Measurements from ENCODE around the gene MAP1LC3B2.
A peak's percentile ranks its signal among the peaks of the same experiment; 100 is the strongest.

Gene MAP1LC3B2

DNA sequence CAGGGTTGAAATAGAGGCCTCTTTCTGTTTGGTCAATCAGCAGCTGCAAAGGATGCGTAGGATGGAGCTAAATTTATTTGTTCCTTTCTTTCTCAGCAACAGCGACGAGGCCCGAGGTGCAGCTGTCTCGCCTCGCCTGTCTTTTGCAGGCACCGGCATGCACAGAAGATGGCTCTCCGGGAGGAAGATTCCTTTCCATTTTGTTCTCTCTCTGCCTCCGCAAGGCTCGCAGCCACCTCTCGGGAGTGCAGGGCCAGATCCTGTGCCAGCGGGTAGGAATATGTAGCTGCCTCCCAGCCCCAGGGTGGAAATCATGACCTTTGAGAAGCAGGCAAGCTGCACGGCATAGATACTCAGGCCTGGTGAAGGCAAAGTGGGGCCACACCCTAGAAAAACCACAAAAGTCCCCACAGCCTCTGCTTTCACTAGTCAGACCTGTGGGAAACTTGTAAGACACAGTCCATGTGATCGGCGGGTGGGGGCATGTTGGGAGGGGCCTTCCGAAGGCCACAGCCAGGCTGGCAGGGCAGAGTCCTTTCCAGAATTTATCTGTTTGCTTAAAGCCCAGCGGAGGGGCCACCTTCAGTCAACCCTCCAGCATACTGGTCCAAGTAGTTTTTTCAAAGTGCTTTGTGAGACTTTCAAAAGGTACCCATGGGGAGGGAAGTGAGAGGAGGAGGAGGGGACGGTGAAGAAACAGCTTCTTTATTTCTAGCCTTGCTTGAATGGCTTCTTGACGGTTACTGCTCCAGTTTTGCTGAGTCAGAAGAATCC, at the start of gene MAP1LC3B2:
Gene MAP1LC3B2 (plus strand): TSS at position 220 of the 774 bp plus-strand sequence. CDS start 16,562 bp downstream, outside the sequence.
- peak; percentile 86 for DNase-seq

DNA sequence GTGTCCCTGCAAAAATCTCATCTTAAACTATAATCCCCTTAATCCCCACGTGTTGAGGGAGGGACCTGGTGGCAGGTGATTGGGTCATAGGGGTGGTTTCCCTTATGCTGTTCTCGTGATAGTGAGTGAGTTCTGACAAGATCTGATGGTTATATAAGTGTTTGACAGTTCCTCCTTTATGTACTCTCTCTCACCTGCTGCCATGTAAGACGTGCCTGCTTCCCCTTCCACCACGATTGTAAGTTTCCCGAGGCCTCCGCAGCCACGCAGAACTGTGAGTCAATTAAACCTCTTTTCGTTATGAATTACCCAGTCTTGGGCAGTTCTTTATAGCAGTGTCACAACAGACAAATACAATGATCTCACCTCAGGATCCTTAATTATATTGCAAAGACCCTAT, 45.2 kb upstream of the MAP1LC3B2 start:
- no peak for DNase-seq

DNA sequence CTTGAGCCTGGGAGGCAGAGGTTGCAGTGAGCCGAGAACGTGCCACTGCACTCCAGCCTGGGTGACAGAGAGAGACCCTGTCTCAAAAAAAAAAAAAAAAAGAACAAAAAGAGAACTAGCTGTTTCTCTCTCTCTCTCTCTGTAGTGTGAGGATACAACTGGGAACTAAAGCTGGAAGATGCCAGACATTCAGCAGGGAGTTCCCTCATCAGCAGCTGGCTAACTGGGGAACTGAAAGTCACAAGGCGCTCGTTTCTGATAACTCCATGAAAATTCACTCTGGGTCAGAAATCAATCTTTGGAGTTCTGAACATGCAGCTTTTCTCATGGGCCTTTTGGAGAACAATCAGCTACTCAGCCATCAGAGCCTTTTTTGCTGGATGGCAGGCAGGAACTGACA, 43.5 kb upstream of the MAP1LC3B2 start:
- DNase-seq: no peak

DNA sequence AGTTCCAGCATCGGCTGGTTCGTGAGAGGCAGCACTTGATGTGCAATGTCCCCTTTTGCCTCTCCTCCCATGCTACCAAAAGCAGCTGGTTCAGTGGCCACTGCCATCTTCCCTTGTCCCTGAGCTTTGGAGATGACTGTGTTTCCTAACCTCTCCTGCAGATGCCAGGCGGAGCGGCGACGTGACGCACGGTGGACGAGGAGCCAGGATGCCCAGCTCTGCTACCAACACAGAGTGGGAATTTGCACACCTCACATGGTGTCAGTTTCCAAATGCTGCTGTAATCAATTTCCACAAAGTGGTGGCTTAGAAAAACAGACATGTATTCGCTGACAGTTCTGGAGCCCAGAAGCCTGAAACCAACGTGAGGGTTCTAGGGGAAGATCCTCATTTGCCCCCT, 42.5 kb upstream of the MAP1LC3B2 start:
- DNase-seq: no peak

DNA sequence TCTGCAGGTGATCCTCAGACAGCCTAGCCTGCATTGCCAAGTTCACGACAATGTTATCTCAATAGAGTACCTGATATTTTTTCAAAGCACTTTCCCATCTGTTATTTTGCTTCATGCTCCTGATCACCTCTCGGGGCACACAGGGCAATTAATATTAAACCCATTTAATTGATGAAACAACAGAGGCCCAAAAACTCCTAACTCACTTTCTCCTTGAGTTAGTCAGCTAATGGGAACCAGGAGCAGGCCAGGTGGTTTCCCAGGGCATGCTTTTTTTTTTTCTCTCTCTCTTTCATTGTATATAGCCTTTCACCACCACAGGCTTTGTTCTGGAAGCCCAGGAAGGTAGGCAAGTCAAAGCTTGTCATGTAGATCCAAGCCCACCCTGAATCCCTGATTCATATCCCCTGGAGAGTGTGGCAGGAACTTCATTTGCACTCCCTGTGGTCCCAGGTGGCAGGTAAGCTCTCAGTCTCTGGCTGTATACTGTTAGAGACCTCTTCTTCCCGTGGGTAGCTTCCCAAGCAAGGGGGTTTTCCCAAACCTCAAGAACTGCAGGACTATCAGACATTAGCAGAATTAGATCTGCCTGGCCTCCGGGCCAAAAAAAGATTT, 41.6 kb upstream of the MAP1LC3B2 start:
- no peak for DNase-seq

DNA sequence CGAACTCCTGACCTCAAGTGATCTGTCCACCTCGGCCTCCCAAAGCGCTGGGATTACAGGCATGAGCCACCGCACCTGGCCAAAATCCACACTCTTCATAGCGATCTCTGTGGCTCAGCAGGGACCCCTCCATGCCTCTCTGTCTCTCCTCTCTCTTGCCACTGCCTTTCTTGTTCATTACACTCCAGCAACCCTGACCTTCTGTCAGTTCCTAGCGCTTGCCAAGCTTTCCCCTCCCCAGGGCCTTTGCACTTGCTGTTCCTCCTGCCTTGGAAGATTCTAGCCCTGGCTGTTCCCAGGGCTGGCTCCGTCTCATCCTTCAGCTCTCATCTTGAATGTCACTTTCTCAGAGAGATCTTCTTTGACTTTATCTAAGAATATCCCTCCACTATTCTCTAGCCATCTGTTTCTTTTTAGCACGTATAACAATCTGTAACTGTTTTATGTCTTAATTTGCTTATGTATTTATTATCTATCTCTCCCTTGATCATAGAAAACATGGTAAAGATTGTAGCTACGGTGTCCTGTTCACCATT, 38.9 kb upstream of the MAP1LC3B2 start:
- DNase-seq: no peak

DNA sequence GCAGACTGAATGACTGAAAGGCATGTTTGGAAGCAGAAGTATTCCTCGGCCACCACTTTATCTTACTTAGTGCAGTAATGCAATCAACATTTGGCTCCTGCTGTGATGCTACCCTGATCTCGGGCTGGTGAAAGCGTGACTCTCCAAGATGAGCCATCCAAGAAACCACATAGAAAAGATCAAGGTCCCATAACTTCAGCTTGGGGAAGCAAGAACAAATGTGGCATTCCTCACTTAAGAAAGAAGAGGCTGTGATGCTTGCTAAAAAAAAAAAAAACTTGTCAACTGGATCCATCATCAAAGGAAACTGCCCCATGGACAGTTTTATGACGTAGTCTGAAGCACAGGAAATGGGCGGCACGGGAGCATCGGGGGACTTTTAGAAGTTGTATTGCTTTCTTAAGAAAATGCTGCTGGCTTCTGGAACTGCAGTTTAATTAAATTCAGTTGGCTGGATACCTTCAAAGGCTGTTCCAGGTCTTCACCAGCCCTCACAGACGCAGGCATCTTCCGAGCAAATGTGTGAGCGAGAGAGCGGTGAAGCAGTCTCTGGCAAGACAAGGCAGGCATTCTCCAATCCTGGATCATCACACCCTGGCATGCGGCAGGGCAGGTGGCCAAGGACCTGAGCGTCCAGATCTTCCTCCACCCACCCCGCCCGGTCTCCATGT, 38.2 kb upstream of the MAP1LC3B2 start:
- DNase-seq: no peak

DNA sequence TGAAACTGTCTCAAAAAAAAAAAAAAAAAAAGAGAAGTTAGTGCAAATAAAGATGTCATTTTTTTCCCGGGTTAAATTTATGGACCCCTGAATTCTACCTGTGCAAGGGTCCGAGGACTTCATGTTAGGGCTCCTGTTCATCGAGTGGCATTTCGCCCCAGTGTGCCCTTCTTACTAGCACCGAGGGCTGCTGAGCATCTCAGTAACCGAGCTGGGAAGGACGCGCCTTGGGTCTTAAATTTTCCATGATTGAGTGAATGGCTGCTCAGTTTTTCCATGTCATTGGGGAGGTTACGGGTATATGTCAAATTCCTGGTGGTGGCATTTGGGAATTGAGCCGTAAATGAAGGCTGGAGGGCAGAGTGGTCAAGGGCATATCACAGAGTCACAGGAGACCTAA, 34.9 kb upstream of the MAP1LC3B2 start:
- no peak for DNase-seq

DNA sequence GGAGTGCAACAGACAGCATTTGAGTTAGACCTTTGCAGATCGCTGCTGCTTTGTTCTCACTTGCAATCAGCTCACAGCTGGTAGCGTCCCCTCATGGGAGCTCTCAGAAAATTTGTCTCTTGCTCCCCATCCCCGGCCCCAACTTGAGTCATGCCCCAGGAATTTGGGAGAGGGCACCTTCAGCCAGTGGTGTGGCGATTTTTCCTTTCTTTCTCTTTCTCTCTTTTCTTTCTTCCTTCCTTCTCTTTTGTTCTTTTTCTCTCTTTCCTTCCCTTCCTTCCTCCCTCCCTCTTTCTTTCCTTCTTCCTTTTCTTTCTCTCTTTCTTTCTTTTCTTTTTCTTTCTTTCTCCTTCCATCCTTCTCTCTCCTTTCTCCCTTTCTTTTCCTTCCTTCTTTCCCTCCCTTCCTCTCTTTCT, 34.2 kb upstream of the MAP1LC3B2 start:
- no peak for DNase-seq

DNA sequence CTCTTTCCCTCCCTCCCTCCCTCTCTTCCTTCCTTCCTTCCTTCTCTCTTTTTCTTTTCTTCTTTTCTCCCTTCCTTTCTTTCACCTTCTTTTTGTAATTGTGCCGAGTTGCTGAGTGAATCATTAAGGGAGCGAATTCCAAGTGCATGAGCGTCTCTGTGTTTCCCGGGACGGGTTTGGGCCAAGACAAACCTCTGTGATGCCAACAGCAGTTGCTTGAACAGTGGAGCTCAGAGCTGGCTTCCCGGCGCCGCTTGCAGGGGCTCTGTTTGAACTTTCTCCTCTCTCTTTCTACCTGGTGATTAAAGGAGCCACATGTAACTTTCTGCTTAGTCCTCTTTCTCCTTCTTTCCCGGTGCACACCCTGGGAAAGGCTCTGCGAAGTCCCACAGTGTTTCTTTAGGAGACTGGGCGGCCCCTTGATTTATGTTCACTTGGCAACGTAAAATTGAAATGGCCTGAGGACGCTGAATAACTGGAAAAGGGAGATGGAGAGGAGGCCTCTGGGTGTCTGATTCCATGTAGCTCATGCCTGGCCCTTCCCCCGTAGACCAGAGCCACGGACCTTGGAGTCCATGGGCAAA, 33.7 kb upstream of the MAP1LC3B2 start:
- no peak for DNase-seq

DNA sequence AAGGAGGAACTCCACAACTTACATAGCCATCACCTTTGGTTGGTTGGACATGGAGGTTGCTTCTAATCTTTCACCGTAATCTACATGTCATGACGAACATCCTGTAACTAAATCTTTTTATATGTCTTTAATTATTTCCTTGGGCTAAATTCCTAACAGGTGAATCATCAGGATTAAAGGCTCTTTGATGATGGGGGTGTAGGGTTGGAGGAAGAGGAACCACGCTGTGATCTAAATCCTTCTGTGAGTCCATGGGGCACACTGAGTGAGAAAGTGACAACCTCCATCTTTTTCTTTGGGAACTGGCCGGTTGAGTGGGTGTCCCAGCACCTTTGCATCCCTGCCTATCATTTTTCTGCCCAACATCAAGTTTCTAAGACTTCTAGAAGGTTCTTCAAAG, 31.1 kb upstream of the MAP1LC3B2 start:
- no peak for DNase-seq

DNA sequence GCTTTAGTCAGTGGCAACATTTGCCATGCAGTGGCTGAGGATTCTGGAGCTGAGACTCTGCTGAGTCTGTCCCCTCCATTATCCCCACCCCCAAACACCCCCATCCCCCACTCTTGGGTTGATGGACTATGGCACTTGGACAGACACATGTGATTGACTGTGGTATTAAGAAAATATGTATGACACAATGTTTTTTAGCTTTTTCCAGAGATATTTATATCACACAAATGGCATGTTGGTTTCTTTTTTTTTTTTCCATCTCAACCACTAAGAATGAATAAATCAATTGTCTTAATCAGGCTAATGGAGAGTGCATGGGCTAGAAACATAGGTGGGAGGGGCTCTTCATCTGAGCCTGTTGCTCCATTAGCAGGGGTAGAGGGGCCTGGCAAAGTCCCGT, 30.7 kb upstream of the MAP1LC3B2 start:
- no peak for DNase-seq

DNA sequence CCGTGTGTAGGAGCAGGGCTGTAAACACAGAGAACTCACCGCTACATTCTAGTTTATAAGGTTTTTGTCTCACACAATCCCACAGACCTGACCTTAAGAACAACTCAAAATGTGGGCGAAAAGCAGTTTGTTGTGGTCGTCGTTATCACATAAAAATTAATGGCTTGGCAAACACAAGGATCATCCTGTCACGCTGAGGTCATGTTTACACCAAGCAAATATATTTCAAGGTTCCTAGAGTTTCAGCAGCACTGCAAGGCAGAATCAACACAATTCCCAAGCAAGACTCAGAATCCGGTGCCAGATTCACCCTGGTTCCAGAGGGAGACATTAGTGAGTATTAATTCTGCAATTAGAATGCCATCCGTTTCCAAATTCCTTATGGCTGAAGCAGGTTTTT, 30.1 kb upstream of the MAP1LC3B2 start:
- no peak for DNase-seq

DNA sequence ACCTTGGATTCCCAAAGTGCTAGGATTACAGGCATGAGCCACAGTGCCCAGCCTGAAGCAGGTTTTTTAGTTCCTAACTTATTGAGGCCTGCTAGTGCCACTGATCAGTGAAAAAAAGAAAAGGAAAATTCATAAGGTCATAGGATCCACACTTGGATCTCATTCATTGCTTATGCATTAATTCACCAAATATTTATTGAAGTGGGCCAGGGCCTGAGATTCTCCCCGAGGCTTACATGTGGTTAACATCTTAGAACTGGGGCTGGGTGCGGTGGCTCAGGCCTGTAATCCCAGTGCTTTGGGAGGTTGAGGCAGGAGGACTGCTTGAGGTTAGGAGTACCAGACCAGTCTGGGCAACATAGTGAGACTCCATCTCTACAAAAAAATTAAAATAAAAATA, 29.5 kb upstream of the MAP1LC3B2 start:
- DNase-seq: no peak

DNA sequence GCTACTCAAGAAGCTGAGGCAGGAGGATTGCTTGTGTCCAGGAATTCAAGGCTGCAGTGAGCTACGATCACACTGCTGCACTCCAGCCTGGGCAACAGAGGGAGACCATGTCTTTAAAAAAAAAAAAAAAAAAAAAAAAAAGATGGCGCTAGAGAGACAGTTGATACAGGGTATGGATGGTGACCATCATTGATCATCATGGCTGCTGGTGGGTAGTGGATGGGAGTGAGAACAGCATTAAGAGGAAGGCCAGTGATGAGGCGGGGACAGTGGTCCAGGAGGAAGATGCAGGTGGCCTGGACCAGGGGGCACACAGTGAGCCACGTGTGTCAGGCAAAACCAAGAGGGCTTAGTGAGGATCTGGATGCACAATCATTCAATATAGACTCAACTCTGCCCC, 26.8 kb upstream of the MAP1LC3B2 start:
- DNase-seq: no peak

DNA sequence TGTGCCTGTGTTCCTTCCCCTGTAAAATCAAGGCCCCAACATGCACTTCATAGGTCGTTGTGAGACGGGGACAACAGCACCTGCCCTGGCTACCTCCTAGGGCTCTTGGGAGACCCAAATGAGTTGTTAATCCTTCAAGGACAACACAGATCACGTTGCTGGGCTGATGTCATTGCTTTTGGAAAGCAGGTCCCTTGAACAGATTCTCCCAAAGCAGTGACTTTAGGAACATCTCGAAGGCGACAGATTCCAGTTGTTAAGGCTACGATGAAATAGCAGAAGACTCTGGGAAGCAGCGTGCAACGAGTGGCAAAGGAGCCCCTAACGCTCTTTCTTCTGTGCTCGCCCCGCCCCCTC, 26.2 kb upstream of the MAP1LC3B2 start:
- DNase-seq: no peak

DNA sequence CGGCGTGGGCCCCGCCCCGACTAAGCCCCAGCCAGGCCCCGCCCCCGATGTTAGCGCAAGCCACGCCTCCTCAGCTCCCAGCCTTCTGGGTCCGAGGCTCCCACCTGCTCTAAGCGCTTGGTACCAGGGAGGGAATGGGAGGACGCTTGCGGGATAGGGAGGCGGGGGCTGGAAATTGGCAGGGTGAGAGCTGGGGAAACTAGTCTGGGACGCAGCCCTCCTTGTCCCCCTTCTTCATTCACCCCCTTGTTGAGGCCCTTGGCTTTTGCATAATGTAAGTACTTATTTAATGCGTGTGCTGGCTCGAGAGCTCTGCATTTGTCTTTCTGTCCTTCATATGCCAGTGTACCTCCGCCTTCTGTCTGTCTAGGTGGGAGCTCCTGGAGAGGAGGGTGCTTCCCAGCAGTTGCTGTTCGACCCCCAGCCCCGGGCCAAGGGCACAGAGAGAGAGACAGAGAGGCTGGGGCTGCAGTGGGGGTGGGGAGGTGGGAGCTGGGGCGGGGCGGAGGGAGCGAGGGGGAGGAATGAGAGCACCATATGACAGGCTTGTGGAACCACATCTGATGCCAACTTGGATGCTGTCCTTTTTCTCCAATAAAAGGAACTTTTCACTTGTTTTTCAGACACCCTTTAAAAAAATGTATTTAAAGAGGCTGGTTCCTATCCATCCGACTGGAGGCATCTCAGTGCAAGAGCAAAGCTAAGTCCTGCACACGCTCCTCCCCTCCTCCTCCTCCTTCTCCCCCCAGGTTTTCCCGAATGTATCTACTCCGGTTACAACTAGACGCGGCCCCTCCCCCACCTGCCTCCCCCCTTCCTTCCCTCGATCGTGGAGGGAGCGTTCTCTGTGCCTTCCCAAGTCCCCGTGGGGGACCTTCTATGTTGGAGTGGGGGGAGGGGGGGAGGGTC, 25.6 kb upstream of the MAP1LC3B2 start:
- DNase-seq: peak; percentile 91

DNA sequence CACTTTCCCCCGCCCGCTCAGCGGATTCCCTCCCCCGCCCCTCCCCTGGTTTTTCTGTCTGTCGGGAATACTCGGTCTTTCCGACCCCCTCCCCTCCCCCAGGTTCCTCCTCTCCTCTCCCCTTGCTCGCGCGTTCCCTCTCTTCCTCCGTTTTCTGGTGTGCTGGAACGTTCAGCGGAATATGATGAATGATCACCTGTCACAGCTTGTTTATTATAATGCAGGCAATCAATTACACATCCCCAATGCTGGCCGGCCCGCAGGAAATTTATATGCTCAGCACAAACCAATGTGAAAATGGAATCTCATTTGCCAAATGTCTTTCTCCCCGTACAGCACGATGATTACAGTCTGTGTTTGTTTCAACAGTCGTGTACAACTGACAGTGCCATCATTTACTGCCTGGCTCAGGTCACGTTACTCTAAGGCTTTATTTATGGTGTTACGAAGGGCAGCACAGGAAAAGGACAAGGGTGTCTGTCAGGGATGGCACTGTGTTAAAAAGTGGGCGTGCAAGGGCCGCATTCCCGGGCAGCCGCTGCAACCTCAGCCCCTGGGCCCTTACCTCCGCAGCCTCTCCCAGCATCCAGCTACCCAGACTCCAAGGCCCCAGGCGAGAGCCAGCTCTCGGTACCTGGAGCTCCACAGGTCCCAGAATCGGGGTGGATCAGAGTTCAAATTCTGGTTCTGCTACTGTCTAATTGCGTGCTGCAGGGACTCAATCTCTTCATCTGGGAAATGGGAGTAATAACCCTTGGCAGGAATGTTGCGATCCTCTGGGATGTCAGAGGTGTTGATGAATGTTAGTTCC, 24.7 kb upstream of the MAP1LC3B2 start:
- DNase-seq: no peak

DNA sequence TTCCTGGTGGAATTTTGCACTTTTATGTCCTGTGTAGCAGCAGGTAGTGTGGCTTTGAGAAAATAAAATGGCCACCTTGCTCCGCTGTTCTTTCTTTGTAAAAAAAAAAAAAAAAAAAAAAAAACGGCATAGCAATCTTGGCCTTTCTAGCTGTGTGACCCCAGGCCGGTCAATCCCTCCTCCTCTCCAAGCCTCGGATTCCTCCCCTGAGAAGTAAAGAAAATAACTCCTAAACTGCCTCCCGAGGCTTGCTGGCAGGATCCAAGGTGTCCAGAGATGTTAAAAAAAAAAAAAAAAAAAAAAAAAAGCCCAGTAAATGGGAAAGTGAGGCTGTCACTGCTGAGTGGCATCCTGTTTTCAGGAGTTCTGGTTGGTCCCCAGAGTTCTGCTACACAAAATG, 23.9 kb upstream of the MAP1LC3B2 start:
- no peak for DNase-seq

DNA sequence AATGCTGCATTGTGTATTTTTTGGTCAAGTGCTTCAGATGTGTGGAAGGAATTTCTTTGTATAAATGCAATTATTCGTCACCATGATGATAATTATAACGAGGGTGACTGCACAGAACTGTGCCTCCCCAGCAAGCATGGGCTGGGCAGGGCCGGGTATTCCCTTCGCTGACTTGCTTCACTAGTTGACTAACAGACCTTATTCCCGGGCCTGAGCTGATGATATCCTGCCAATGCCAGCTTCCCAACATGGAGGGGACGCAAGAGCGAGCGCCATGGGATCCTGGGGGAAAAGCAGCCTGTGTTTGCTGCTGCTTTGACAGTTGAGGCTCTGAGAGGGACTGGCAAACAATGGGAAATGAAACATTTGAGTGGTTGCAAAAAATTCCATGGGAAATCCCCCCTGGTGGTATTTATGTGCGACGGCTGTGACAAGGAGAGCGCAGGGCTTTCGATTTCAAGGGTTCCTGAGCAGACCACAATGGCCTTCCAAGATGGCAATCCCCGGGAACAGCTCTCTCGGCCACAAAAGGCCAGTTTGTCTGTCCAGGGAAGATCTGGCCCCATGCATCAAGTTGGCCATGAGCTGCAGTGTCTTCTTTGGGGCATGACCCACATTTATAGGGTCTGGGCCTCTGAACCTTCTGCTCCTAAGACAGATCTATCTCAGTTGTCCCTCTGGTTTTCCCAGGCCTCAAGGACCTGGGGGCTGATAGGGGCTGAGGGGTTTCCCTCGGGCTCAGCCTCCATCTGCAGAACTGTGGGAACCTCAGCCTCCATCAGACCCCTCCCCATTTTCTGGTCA, 21.9 kb upstream of the MAP1LC3B2 start:
- DNase-seq: no peak

Measured in activated CD8-positive, alpha-beta memory T cell treated with anti-CD3 and anti-CD28 coated beads for 24 hours (primary cell).